GM12878 (cell line): ENCODE measurements around the gene SLC38A3.

Experiments used
- ATF2 ChIP-seq: IDR thresholded peaks from 2 replicates; pipeline ENCODE4 v1.6.1; 2012; ENCODE audit warnings: low read length, inconsistent platforms
- EP300 ChIP-seq, 2 experiments: fragments of 150-350 bp in 1 of 2; IDR thresholded peaks; 2 replicates each; pipeline ENCODE4 v1.6.1; 2011 to 2012; ENCODE audit warnings: low read depth in 2 of 2, low read length in 2 of 2, borderline replicate concordance in 1 of 2, improper control_type of control experiment in 1 of 2, inconsistent platforms in 1 of 2; ENCODE audit not compliant: control insufficient read depth in 1 of 2
- EZH2 ChIP-seq: IDR thresholded peaks from 2 replicates; pipeline ENCODE4 v1.6.1; 2012; ENCODE audit warnings: low read depth, mild to moderate bottlenecking, control low read depth, inconsistent platforms, low read length, borderline replicate concordance; ENCODE audit not compliant: control insufficient read depth
- GABPA ChIP-seq: IDR thresholded peaks from 2 replicates; pipeline ENCODE4 v1.6.1; 2014; ENCODE audit warnings: antibody characterized with exemption, low read depth, mild to moderate bottlenecking, inconsistent platforms
- IRF3 ChIP-seq: fragments of 450-650 bp; IDR thresholded peaks from 2 replicates; pipeline ENCODE4 v1.6.1; 2014; ENCODE audit warnings: mild to moderate bottlenecking
- MAX ChIP-seq: IDR thresholded peaks from 2 replicates; pipeline ENCODE4 v1.6.1; 2012; ENCODE audit warnings: low read depth, low read length, improper control_type of control experiment
- POLR2AphosphoS5 ChIP-seq: IDR thresholded peaks from 2 replicates; pipeline ENCODE4 v1.6.1; 2011; ENCODE audit warnings: mild to moderate bottlenecking, low read length, inconsistent platforms
- RBBP5 ChIP-seq: fragments of 200-600 bp; sonication (generic); conservative IDR thresholded peaks from 2 replicates; pipeline ENCODE4 v1.6.1; 2016
- TBL1XR1 ChIP-seq: IDR thresholded peaks from 2 replicates; pipeline ENCODE4 v1.6.1; 2012; ENCODE audit warnings: low read depth, low read length, improper control_type of control experiment
- TF ChIP-seq, protein P1 (sequence below): IDR thresholded peaks from 2 replicates; pipeline ENCODE4 v1.6.1; 2012; ENCODE audit warnings: low read depth, low read length, improper control_type of control experiment

- no peak for TF ChIP-seq EZH2
- TF ChIP-seq TBL1XR1, result no peak
- TF ChIP-seq IRF3, result no peak
- no peak for TF ChIP-seq MAX
- TF ChIP-seq GABPA, result no peak
- no peak for TF ChIP-seq ATF2
- TF ChIP-seq POLR2AphosphoS5, result no peak
- TF ChIP-seq EP300 (IDR thresholded peaks at IDR 0.05; ENCODE audit: borderline replicate concordance in 1 of 2, control insufficient read depth in 1 of 2, low read depth in 2 of 2, low read length in 2 of 2), result no peak
- no peak for TF ChIP-seq RBBP5
- TF ChIP-seq, protein P1, sequence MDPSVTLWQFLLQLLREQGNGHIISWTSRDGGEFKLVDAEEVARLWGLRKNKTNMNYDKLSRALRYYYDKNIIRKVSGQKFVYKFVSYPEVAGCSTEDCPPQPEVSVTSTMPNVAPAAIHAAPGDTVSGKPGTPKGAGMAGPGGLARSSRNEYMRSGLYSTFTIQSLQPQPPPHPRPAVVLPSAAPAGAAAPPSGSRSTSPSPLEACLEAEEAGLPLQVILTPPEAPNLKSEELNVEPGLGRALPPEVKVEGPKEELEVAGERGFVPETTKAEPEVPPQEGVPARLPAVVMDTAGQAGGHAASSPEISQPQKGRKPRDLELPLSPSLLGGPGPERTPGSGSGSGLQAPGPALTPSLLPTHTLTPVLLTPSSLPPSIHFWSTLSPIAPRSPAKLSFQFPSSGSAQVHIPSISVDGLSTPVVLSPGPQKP, result no peak
Measured at GRCh38 chr3:50232303-50232702, 27.2 kb downstream of the SLC38A3 start.
